Natural killer cell treated with Interleukin-12 subunit alpha and Interleukin-12 subunit beta and Interleukin-15 and Interleukin-18, amount 100 ng/mL, for 72 hours (primary cell): ENCODE results near the gene WDFY4. TPM values are rescaled to one million over a fixed set of nuclear protein-coding genes. Genes with fewer than 3 reads are reported as not detected.

ENCODE experiments used
- ATAC-seq, 2 donors: fragments of 150-1000 bp; cut with Tn5 transposase in 1 of 2; sonication (Bioruptor Pico), chemical (Tn5 transposase) in 1 of 2; 2 replicates each; pipeline ENCODE4 v1.10.0; 2021
- DNase-seq: peaks from one replicate; pipeline ENCODE4 v3.0.0; 2022; ENCODE audit warnings: low spot score
- H3K27ac Mint-ChIP-seq, 2 donors: 1 replicate in 1 of 2; 2 replicates in 1 of 2; pipeline ENCODE4 v1.8.0; 2022; ENCODE audit warnings: mixed read lengths in 2 of 2, mild to moderate bottlenecking in 1 of 2, moderate library complexity in 1 of 2
- H3K27me3 Mint-ChIP-seq, 2 donors: 1 replicate in 1 of 2; 2 replicates in 1 of 2; pipeline ENCODE4 v1.8.0; 2022; ENCODE audit warnings: mixed read lengths in 2 of 2
- H3K36me3 Mint-ChIP-seq: one replicate; pipeline ENCODE4 v1.8.0; 2022; ENCODE audit warnings: mixed read lengths
- H3K4me1 Mint-ChIP-seq, 2 donors: 1 replicate in 1 of 2; 2 replicates in 1 of 2; pipeline ENCODE4 v1.8.0; 2022; ENCODE audit warnings: low read depth in 2 of 2, mixed read lengths in 2 of 2, mild to moderate bottlenecking in 1 of 2
- H3K4me3 Mint-ChIP-seq: one replicate; pipeline ENCODE4 v1.8.0; 2022; ENCODE audit warnings: mixed read lengths
- H3K9me3 Mint-ChIP-seq: 2 replicates; pipeline ENCODE4 v1.8.0; 2022; ENCODE audit warnings: mixed read lengths
- total RNA-seq, 2 donors: library from RNA; stranded (reverse); gene quantifications; one replicate each; pipeline ENCODE4 v1.2.3, GENCODE V29; 2022

WDFY4 gene
- total RNA-seq, 2 donors from 2014 or later = 2.0 TPM; not detected in 1

DNA sequence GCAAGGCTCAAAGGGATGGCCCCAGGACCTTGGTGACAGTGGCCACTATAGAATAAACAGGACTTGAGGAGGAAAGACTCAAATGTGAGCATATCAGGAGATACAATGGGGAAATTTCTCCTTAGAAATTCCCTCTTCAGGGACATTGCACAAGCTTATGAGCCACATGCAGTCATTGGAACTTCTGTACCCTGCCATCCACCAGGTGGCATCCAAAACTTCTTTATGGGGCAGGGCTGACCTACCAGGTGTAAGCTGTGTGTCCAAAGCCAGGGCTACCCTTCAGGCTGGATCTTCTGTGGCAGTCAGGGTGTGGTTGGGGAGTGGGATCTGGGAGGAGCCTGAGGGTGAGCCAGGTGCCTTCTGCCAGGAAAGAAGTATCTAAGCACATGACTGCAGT lies 291.5 kb downstream of the WDFY4 start:
- Mint-ChIP-seq H3K9me3 (no peaks in the 10 kb centered on the region), H3K36me3 (no peaks in the 10 kb centered on the region), H3K4me1 (no peaks in the 10 kb centered on the region), H3K4me3 (no peak overlapping the region), H3K27me3 (peaks cover 8 to 21% of the 10 kb centered on the region in 2 donors), H3K27ac (no peak overlapping the region)
- no peak for ATAC-seq
- no peak for DNase-seq

DNA sequence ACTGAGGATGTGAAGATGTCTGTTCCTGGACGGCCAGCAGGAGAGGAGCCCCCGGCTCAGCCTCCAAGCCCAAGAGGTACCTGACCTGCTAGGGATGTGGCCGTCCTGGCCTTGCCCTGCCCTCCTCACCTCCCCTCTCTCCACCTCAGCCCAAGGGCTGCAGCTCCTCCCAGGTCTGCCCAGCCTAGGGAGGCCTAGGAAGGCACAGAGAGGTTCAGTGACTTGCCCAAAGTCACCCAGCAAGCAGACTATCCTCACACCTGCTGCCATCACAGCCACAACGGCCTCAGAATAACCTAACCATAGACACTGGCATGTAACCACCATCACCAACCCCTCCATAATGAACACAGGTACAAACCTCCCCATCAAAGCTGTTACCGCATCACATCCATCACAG lies 293.6 kb downstream of the WDFY4 start:
- Mint-ChIP-seq H3K27me3 (peaks cover 4 to 9% of the 10 kb centered on the region in 2 donors), H3K4me3 (no peak overlapping the region), H3K36me3 (no peaks in the 10 kb centered on the region), H3K4me1 (no peaks in the 10 kb centered on the region), H3K9me3 (no peaks in the 10 kb centered on the region), H3K27ac (no peak overlapping the region)
- peak in 1 of 2 donors; percentile 10 for ATAC-seq
- no peak for DNase-seq

DNA sequence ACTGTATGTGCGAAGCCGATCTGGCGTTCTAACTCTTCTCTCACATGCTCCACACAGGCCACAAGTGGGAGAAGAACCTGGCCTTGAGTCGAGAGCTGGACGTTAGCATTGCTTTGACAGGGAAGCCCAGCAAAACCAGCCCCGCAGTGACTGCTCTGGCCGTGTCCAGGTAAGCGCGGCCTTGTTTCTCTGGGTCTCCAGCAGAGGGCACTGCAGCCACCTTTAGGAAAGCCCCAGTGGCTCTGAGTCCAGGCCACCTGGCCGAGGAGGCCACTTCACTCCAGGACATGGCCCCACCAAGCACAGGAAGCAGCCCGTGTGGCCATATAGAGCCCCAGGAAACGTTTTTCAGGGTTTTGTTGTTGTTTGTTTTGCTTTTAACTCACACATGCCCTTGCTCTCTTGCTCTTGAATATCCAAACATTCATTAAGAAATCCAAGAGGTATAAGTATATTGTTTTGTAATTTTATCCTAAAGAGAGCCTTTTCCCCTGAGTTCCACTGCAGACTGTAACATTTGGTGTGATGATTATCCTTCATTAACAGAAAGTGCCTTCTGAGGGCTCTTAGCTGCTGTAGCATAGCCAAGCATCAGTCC lies 296.7 kb downstream of the WDFY4 start:
- DNase-seq (no peak), ATAC-seq (peak; percentile 60 to 65)
- Mint-ChIP-seq H3K9me3 (no peaks in the 10 kb centered on the region), H3K36me3 (no peaks in the 10 kb centered on the region), H3K4me1 (no peaks in the 10 kb centered on the region), H3K27ac (no peak overlapping the region), H3K27me3 (no peaks in the 10 kb centered on the region), H3K4me3 (no peak overlapping the region)

DNA sequence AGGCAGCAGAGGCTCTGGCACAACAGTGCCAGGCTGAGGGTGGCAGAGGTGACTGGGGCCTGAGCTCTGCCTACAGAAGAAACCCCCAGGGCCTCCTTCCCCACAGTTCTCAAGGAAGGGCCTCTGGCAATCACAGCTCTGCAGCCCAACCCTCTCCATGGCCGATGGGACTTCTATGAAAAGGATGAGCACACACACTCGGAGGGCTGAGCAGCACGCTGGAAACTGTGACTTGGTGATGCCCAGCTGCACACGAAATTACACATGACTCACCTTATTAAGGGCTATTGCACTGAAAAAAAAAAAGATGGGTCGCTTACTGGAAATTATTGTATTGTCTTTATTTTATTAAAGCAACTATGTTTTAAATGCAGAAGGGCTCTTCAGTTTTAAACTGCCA lies 297.9 kb downstream of the WDFY4 start:
- H3K4me1 Mint-ChIP-seq = no peaks in the 10 kb centered on the region
- H3K36me3 Mint-ChIP-seq = no peaks in the 10 kb centered on the region

DNA sequence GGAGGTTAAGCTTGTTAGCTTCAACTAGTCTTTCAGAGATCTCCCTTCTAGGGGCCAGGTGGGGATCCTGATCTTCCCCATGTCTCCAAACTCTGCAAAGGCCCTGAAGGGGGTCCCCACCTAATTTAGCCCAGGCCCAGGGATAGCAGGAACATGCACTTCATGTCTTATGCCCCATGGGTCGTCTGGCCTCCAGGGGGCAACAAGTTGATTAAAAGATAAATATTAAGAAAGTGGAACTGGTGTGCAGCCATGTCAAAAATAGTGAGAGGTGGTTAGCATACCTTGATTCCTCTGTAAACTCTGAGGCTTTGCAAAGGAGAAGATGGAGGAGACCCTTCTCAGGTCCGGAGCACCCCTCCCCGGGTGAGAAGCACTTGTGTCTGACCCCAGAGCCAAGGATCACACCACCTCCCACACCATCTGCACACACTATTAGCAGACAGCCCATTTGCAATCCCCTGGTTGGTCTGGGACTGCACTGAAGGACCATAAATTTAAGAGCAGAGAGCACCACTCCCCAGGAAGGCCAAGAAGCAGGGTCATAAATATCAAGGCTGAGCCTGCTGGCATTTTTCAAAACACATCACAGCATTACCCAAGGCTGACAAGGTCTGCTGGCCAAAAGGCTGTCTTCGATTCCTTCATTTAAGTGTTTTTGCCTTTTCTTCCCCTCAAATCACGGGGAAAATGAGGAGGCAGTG lies 299.1 kb downstream of the WDFY4 start:
- H3K36me3 Mint-ChIP-seq = no peaks in the 10 kb centered on the region
- DNase-seq = no peak
- H3K27me3 Mint-ChIP-seq = no peaks in the 10 kb centered on the region
- H3K4me3 Mint-ChIP-seq = no peak overlapping the region
- H3K4me1 Mint-ChIP-seq = no peaks in the 10 kb centered on the region
- no peaks in the 10 kb centered on the region for H3K9me3 Mint-ChIP-seq
- no peak for ATAC-seq
- H3K27ac Mint-ChIP-seq = no peak overlapping the region

More for the DNA sequence above, 297.9 kb downstream of the WDFY4 start:
- ATAC-seq = no peak
- no peak overlapping the region for H3K4me3 Mint-ChIP-seq
- no peak for DNase-seq
- H3K9me3 Mint-ChIP-seq = no peaks in the 10 kb centered on the region
- no peaks in the 10 kb centered on the region for H3K27me3 Mint-ChIP-seq
- no peak overlapping the region for H3K27ac Mint-ChIP-seq

DNA sequence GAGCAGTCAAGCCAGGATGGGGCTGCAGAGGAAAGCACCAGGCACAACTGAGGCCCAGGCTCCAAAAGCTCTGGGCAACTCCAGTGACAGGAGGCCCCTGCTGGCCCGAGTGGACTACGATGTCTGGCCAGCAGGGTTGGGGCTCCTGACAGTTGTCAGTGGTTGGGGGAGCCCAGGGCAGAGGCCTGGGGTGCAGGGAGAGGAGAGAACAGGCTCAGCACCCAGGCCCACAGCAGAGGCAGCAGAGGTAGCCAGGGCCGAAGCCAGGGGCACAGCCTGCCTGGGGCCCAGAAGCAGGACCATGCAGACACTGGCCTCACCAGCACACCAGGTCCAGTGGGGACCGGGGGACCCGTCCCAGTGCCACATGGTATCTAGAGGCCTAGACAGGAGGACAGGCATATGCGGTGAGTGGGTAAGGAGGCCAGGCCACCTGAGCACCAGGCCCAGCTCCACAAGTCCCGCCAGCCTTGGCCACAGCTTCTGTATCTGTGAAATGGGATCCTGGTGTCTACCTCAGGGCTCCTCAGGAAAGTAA lies 301.0 kb downstream of the WDFY4 start:
- no peaks in the 10 kb centered on the region for H3K36me3 Mint-ChIP-seq
- H3K4me1 Mint-ChIP-seq = no peaks in the 10 kb centered on the region
- no peak overlapping the region for H3K4me3 Mint-ChIP-seq
- no peak overlapping the region for H3K27ac Mint-ChIP-seq
- peak in 1 of 2 donors; percentile 51 for ATAC-seq
- no peaks in the 10 kb centered on the region for H3K9me3 Mint-ChIP-seq
- DNase-seq = no peak
- no peaks in the 10 kb centered on the region for H3K27me3 Mint-ChIP-seq

DNA sequence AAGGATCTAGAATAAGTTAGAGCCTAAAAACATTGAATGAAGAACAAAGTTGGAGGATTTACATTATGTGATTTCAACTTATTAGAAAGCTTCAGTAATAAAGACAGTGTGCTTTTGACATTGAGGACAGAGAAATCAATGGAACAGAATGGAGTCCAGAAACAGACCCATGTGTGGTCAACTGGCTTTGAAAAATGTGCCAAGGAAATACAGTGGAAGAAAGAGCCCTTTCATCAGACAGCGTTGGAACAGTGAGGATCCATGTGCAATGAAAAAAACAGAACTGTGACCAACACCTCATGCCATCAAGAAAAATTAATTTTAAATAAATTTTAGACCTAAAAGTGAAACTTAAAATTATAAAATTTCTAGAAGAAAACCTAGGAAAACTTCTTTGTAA lies 305.6 kb downstream of the WDFY4 start:
- no peaks in the 10 kb centered on the region for H3K36me3 Mint-ChIP-seq

DNA sequence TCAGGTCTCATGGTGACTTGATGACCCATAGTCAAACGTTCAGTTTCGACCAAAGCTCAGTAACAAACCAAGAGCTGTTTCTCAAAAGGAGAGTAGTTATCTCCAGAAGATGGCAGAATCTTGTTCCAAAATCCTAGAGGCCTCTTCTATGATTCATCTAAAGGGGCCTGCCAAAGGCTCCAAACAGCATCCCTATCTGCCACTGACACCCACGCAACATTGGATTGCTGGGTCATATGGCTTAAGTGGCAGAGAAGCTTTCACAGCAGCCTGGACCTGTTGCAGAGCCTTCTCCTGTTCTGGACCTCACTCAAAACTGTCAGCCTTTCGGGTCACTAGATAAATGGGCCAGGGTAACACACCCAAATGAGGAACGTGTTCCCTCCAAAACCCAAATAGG lies 309.0 kb downstream of the WDFY4 start:
- Mint-ChIP-seq H3K36me3 (no peaks in the 10 kb centered on the region), H3K27ac (no peak overlapping the region), H3K27me3 (peaks cover 0 to 2% of the 10 kb centered on the region in 2 donors), H3K4me1 (no peaks in the 10 kb centered on the region), H3K9me3 (no peaks in the 10 kb centered on the region), H3K4me3 (no peak overlapping the region)
- no peak for ATAC-seq
- DNase-seq = no peak

More for the DNA sequence above, 305.6 kb downstream of the WDFY4 start:
- no peaks in the 10 kb centered on the region for H3K9me3 Mint-ChIP-seq
- no peak overlapping the region for H3K27ac Mint-ChIP-seq
- DNase-seq (no peak), ATAC-seq (no peak)
- no peak overlapping the region for H3K4me3 Mint-ChIP-seq
- no peaks in the 10 kb centered on the region for H3K4me1 Mint-ChIP-seq
- no peaks in the 10 kb centered on the region for H3K27me3 Mint-ChIP-seq

DNA sequence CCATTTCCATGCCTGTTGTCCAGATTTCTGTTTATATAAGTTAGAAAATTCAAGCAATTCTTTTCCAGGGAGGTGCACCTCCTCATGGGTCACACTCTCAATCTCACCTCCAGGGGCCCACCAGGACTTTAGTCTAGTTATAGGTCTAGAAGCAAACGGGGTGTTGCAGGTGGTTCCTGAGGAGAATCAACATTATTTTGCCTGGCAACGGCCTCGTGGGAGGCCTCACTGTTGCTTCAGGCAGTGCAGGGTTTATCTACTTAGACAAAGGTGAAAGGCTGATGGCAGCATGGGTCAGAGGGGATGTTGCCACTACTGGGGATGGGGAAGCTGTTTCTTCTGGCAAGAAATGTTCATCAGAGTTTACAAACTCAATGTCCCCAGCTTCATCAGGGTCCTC lies 311.7 kb downstream of the WDFY4 start:
- H3K4me3 Mint-ChIP-seq = no peak overlapping the region
- no peaks in the 10 kb centered on the region for H3K9me3 Mint-ChIP-seq
- ATAC-seq = no peak
- peaks cover 0 to 2% of the 10 kb centered on the region in 2 donors for H3K27me3 Mint-ChIP-seq
- DNase-seq = no peak
- H3K4me1 Mint-ChIP-seq = peaks cover 0 to 3% of the 10 kb centered on the region in 2 donors
- H3K27ac Mint-ChIP-seq = no peak overlapping the region
- H3K36me3 Mint-ChIP-seq = no peaks in the 10 kb centered on the region

DNA sequence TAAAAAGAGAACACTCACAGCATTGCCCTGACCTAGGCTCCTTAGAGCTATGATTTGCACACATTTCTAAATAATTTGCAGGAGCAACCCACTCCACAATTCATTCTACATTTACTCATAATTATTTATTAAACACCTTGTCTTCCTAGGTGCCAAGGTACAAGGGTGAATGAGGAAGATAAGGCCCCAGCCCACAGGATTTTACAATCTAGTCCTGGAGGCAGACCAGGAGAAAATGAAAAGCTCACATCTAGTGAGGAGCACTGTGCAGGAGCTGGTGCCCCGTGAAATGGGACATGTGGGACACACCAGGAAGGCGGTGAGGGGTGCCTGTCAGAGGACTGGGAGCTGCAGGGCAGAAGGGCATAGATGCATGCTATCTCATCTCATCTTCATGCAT lies 314.7 kb downstream of the WDFY4 start:
- H3K27me3 Mint-ChIP-seq = peaks cover 0 to 2% of the 10 kb centered on the region in 2 donors
- ATAC-seq (peak in 1 of 2 donors; percentile 28), DNase-seq (no peak)
- H3K27ac Mint-ChIP-seq = no peak overlapping the region
- no peaks in the 10 kb centered on the region for H3K9me3 Mint-ChIP-seq
- no peak overlapping the region for H3K4me3 Mint-ChIP-seq
- peaks cover 0 to 3% of the 10 kb centered on the region in 2 donors for H3K4me1 Mint-ChIP-seq
- no peaks in the 10 kb centered on the region for H3K36me3 Mint-ChIP-seq

DNA sequence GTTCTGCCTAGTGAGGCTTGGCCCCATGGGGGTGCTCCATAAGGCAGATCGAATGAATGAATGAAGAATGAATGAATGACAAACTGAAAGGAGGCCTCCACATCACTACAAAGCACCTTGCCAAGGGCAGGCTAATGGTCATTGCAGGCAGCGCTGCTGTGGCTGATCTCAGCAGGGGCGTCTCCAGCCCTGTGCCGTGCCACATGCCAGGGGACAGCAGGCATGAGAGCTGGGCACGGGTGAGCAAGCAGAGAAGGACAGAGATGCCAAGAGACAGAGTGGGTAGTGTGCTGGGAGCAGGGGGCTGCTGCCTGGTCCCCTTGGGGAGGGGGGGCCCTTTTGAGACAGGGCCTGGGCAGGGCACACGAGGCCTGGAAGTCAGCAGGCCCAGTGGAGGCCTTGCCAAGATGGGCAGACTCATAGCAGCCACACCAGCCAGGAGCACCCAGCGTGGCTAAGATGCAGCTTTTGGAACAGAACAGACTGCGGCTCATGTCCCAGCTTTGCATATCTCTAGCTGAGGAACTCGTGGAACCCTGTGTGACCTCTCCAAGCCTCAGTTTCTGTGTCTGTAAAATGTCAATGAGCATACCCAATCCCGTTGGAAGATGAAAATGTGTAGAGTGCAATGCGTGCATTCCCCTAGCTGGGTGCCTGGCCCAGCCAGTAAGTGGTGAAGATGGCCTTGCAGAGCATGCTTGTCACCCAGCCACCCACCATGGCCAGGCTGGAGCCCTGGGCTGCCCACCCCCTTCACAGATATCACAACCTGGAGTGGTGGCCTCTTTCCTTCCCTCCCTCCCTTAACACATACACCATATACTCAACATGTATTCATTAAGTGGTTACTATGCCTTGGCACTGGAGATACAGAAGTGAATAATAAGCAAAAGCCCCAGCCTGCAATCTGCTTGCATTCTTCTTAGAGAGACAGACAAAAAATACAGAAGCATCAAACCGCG lies 316.0 kb downstream of the WDFY4 start:
- Mint-ChIP-seq H3K36me3 (no peaks in the 10 kb centered on the region), H3K4me1 (peaks cover 0 to 3% of the 10 kb centered on the region in 2 donors), H3K9me3 (no peaks in the 10 kb centered on the region), H3K4me3 (no peak overlapping the region), H3K27ac (no peak overlapping the region), H3K27me3 (no peaks in the 10 kb centered on the region)
- ATAC-seq (no peak), DNase-seq (no peak)

DNA sequence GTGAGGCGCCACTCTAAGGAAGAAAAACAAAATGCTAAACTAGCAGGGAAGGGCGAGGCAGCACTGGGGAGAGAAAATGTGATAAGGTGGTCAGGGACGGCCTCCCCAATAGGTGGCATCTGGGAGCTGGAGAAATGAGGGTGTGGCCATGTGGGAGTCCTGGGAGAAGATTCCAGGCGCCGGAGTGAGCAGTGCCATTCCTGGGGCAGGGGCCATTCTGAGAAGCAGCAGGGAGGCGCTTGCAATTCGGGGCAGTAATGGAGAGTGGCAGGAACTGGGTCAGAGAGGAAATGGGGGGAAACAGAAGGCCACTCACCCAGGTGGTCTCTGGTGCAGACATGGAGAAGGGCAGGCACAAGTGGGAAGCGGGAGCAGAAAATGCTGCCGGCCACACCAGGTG lies 316.7 kb downstream of the WDFY4 start:
- ATAC-seq (no peak), DNase-seq (no peak)
- H3K27ac Mint-ChIP-seq = no peak overlapping the region
- peaks cover 0 to 3% of the 10 kb centered on the region in 2 donors for H3K4me1 Mint-ChIP-seq
- no peaks in the 10 kb centered on the region for H3K27me3 Mint-ChIP-seq
- H3K9me3 Mint-ChIP-seq = no peaks in the 10 kb centered on the region
- H3K4me3 Mint-ChIP-seq = no peak overlapping the region
- H3K36me3 Mint-ChIP-seq = no peaks in the 10 kb centered on the region

DNA sequence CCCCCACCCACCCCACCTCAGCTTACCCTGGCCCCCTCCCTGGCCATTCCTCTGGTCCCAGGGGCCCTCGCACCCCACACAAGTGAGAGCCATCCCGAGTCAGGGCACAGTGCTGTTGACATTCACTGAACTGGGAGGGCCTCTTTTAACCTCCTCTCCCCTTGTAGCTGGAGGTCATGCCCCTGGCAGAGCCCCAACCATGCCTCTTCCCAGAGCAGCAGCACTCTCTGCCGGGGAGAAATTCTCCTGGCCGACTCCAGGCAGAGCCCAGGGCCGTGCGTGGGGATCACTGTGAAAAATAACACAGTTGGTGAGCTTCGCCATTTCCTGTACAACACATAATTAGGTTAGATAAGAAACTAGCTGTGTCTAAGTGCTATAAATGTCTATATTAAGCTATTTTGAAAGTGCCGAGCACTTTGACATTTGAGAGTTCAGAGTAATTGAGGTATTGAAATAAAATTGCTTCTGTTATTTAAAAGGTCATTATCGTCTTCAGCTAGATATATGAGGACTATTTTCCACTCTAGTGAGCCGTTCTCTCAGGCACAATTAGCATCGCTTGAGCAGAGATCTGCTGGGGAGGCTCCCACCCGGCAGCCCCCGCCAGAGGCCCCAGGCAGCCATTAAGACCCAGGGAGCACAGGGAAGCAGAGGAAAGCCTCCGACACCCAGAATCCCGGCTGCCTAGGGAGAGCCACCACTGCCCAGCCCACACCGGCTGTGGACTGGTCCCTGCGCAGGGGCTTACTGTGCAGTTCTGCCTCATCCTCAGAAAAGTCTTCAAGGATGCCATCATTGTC lies 317.4 kb downstream of the WDFY4 start:
- Mint-ChIP-seq H3K9me3 (no peaks in the 10 kb centered on the region), H3K4me3 (no peak overlapping the region), H3K36me3 (no peaks in the 10 kb centered on the region), H3K4me1 (peaks cover 0 to 3% of the 10 kb centered on the region in 2 donors), H3K27me3 (no peaks in the 10 kb centered on the region), H3K27ac (no peak overlapping the region)
- DNase-seq (no peak), ATAC-seq (no peak)
